GM21360 (cell line): ENCODE measurements around the gene KCTD14.
A peak's percentile ranks its signal among the peaks of the same experiment; 100 is the strongest.
"Not testable (repeated sequence)": the region's sequence is repeated elsewhere in the genome, so short reads cannot be mapped to it uniquely, and the experiment has no call there.

ENCODE experiments used
- ATAC-seq: cut with Tn5 transposase; IDR thresholded peaks from one replicate; pipeline ENCODE4 v1.9.1; 2021; ENCODE audit warnings: mild to moderate bottlenecking, moderate library complexity; ENCODE audit not compliant: unreplicated experiment

The KCTD14 gene

GRCh38 chr11:78025378-78025777 lies 2.3 kb upstream of the KCTD14 start:
- ATAC-seq = no peak

- ATAC-seq = no peak
Observed at GRCh38 chr11:78023426-78023825, 350 bp upstream of the KCTD14 start.

- no peak for ATAC-seq
Observed at GRCh38 chr11:78021611-78022010, 1.5 kb downstream of the KCTD14 start.

- ATAC-seq = no peak
Observed at GRCh38 chr11:78020246-78020645, 2.8 kb downstream of the KCTD14 start.

- no peak for ATAC-seq
Observed at GRCh38 chr11:78019808-78020207, 3.3 kb downstream of the KCTD14 start.

GRCh38 chr11:78015878-78016277 lies 7.2 kb downstream of the KCTD14 start:
- no peak for ATAC-seq

- ATAC-seq = not testable (repeated sequence)
Observed at GRCh38 chr11:78014937-78015520, 8.0 kb downstream of the KCTD14 start.

GRCh38 chr11:78011301-78011700 lies 11.8 kb downstream of the KCTD14 start:
- ATAC-seq = no peak

GRCh38 chr11:78010755-78011154 lies 12.3 kb downstream of the KCTD14 start:
- no peak for ATAC-seq

- ATAC-seq = no peak
Observed at GRCh38 chr11:78010304-78010703, 12.8 kb downstream of the KCTD14 start.

GRCh38 chr11:78009062-78009461 lies 14.0 kb downstream of the KCTD14 start:
- no peak for ATAC-seq

- ATAC-seq = peak; percentile 60
Observed at GRCh38 chr11:78000193-78000592, 22.9 kb downstream of the KCTD14 start.

- ATAC-seq = no peak
Observed at GRCh38 chr11:77999446-78000030, 23.5 kb downstream of the KCTD14 start.

- peak; percentile 98 for ATAC-seq
Observed at GRCh38 chr11:77994434-77995362, 28.4 kb downstream of the KCTD14 start, which contains the start of gene INTS4. TSS of gene INTS4 (minus strand) at chr11:77994668. CDS start at chr11:77994643, 25 bp downstream.

GRCh38 chr11:77993902-77994301 lies 29.2 kb downstream of the KCTD14 start:
- no peak for ATAC-seq

GRCh38 chr11:77990981-77991380 lies 32.1 kb downstream of the KCTD14 start:
- no peak for ATAC-seq

GRCh38 chr11:77986456-77986855 lies 36.6 kb downstream of the KCTD14 start:
- ATAC-seq = not testable (repeated sequence)

- ATAC-seq = no peak
Observed at GRCh38 chr11:77981346-77981947, 41.6 kb downstream of the KCTD14 start.

GRCh38 chr11:77968337-77968736 lies 54.7 kb downstream of the KCTD14 start:
- ATAC-seq = no peak

- no peak for ATAC-seq
Observed at GRCh38 chr11:77967753-77968152, 55.3 kb downstream of the KCTD14 start.

GRCh38 chr11:77967121-77967520 lies 56.0 kb downstream of the KCTD14 start:
- no peak for ATAC-seq
